OCI-LY1 (cell line): Measurements from ENCODE around the gene LYSMD1.

Source experiments
- H2AFZ ChIP-seq: fragments of 200-600 bp; sonication (generic), shearing (Covaris generic); 2 replicates; pipeline ENCODE4 v1.6.0; 2014; ENCODE audit warnings: antibody characterized with exemption, mild to moderate bottlenecking, low read length
- H3F3A ChIP-seq: fragments of 200-600 bp; sonication (generic), shearing (Covaris generic); 2 replicates; pipeline ENCODE4 v1.6.0; 2014; ENCODE audit warnings: mild to moderate bottlenecking, antibody characterized with exemption, low read length, moderate library complexity; ENCODE audit not compliant: insufficient read depth
- H3K27ac ChIP-seq: fragments of 200-600 bp; sonication (generic); 2 replicates; pipeline ENCODE4 v1.5.1; 2014; ENCODE audit warnings: low read length, mixed run types, mild to moderate bottlenecking, low read depth; ENCODE audit not compliant: poor library complexity, severe bottlenecking
- H3K27me3 ChIP-seq: fragments of 200-600 bp; sonication (generic); 2 replicates; pipeline ENCODE4 v1.6.0; 2014; ENCODE audit warnings: antibody characterized with exemption, mild to moderate bottlenecking, low read length, moderate library complexity; ENCODE audit not compliant: insufficient read depth
- H3K36me3 ChIP-seq: fragments of 200-600 bp; sonication (generic); 2 replicates; pipeline ENCODE4 v1.6.1; 2014; ENCODE audit warnings: mild to moderate bottlenecking, antibody characterized with exemption, low read length, moderate library complexity, mixed read lengths; ENCODE audit not compliant: insufficient read depth
- H3K4me1 ChIP-seq: fragments of 200-600 bp; sonication (generic); 2 replicates; pipeline ENCODE4 v1.5.1; 2014; ENCODE audit warnings: mild to moderate bottlenecking, low read length, moderate library complexity; ENCODE audit not compliant: insufficient read depth, severe bottlenecking
- H3K4me2 ChIP-seq: fragments of 200-600 bp; sonication (generic), shearing (Covaris generic); 2 replicates; pipeline ENCODE4 v1.6.1; 2014; ENCODE audit warnings: low read length
- H3K4me3 ChIP-seq: fragments of 200-600 bp; sonication (generic); 2 replicates; pipeline ENCODE4 v1.5.1; 2014; ENCODE audit warnings: low read length, low read depth, mild to moderate bottlenecking, mixed read lengths; ENCODE audit not compliant: poor library complexity, severe bottlenecking
- H3K79me2 ChIP-seq: fragments of 200-600 bp; shearing (Covaris generic); 2 replicates; pipeline ENCODE4 v1.6.1; 2016; ENCODE audit warnings: mixed run types, low read length, mixed read lengths; ENCODE audit not compliant: insufficient read depth
- H3K9ac ChIP-seq: fragments of 200-600 bp; sonication (generic), shearing (Covaris generic); 2 replicates; pipeline ENCODE4 v1.6.1; 2014; ENCODE audit warnings: mild to moderate bottlenecking, low read length, mixed read lengths
- H3K9me2 ChIP-seq: fragments of 200-600 bp; sonication (generic), shearing (Covaris generic); 2 replicates; pipeline ENCODE4 v1.6.1; 2014; ENCODE audit warnings: low read depth, mild to moderate bottlenecking, low read length, mixed read lengths
- H3K9me3 ChIP-seq: fragments of 200-600 bp; shearing (Covaris generic); 2 replicates; pipeline ENCODE4 v1.6.1; 2014; ENCODE audit warnings: low read length, mixed read lengths
- H4K20me1 ChIP-seq: fragments of 200-600 bp; sonication (generic), shearing (Covaris generic); 2 replicates; pipeline ENCODE4 v1.6.0; 2016; ENCODE audit warnings: mild to moderate bottlenecking, low read length; ENCODE audit not compliant: insufficient read depth
- EZH2 ChIP-seq: fragments of 200-600 bp; sonication (generic), shearing (Covaris generic); IDR thresholded peaks from 2 replicates; pipeline ENCODE4 v1.8.0; 2017; ENCODE audit warnings: borderline replicate concordance, mixed run types, mild to moderate bottlenecking, antibody characterized with exemption, low read length, moderate library complexity, mixed read lengths
- TF ChIP-seq, protein P1 (sequence below): fragments of 200-600 bp; sonication (generic), shearing (Covaris generic); IDR thresholded peaks from 2 replicates; pipeline ENCODE4 v1.5.1; 2017; ENCODE audit warnings: mild to moderate bottlenecking, antibody characterized with exemption, low read length, moderate library complexity, mixed read lengths

Gene LYSMD1

GRCh38 chr1:151166505-151166956, 829 bp upstream of the LYSMD1 start:
- H3K4me2 ChIP-seq: peak overlapping the region; percentile 80
- no peaks in the 10 kb centered on the region for H3F3A ChIP-seq
- no peaks in the 10 kb centered on the region for H3K9me2 ChIP-seq
- H3K4me3 ChIP-seq: peak overlapping the region; percentile 76
- peak overlapping the region; percentile 10 for H3K27ac ChIP-seq
- no peaks in the 10 kb centered on the region for H3K27me3 ChIP-seq
- TF ChIP-seq, protein P1, sequence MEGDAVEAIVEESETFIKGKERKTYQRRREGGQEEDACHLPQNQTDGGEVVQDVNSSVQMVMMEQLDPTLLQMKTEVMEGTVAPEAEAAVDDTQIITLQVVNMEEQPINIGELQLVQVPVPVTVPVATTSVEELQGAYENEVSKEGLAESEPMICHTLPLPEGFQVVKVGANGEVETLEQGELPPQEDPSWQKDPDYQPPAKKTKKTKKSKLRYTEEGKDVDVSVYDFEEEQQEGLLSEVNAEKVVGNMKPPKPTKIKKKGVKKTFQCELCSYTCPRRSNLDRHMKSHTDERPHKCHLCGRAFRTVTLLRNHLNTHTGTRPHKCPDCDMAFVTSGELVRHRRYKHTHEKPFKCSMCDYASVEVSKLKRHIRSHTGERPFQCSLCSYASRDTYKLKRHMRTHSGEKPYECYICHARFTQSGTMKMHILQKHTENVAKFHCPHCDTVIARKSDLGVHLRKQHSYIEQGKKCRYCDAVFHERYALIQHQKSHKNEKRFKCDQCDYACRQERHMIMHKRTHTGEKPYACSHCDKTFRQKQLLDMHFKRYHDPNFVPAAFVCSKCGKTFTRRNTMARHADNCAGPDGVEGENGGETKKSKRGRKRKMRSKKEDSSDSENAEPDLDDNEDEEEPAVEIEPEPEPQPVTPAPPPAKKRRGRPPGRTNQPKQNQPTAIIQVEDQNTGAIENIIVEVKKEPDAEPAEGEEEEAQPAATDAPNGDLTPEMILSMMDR: no peak
- no peak for TF ChIP-seq EZH2
- H3K36me3 ChIP-seq: peaks cover 25% of the 10 kb centered on the region; the same call in 1 of the 2 replicates
- H3K4me1 ChIP-seq: peaks cover 27% of the 10 kb centered on the region
- no peak overlapping the region for H2AFZ ChIP-seq
- no peaks in the 10 kb centered on the region; the same call in 1 of the 2 replicates for H3K79me2 ChIP-seq
- H3K9me3 ChIP-seq: no peaks in the 10 kb centered on the region
- no peaks in the 10 kb centered on the region for H4K20me1 ChIP-seq
- peak overlapping the region; percentile 82 for H3K9ac ChIP-seq

GRCh38 chr1:151165281-151165737, 393 bp downstream of the LYSMD1 start:
- peak overlapping the region; percentile 50; the same call in 1 of the 2 replicates for H2AFZ ChIP-seq
- H3F3A ChIP-seq: no peaks in the 10 kb centered on the region
- no peaks in the 10 kb centered on the region for H3K9me3 ChIP-seq
- TF ChIP-seq EZH2: no peak
- TF ChIP-seq, protein P1: no peak
- H3K4me3 ChIP-seq: peak overlapping the region; percentile 76
- no peaks in the 10 kb centered on the region; the same call in 1 of the 2 replicates for H3K79me2 ChIP-seq
- peak overlapping the region; percentile 80 for H3K4me2 ChIP-seq
- peaks cover 23% of the 10 kb centered on the region; the same call in 1 of the 2 replicates for H3K36me3 ChIP-seq
- no peak overlapping the region for H3K27ac ChIP-seq
- H3K27me3 ChIP-seq: no peaks in the 10 kb centered on the region
- H3K4me1 ChIP-seq: peaks cover 27% of the 10 kb centered on the region
- H3K9ac ChIP-seq: peak overlapping the region; percentile 82
- H4K20me1 ChIP-seq: no peaks in the 10 kb centered on the region
- no peaks in the 10 kb centered on the region for H3K9me2 ChIP-seq

- TF ChIP-seq, protein P1: no peak
- no peak for TF ChIP-seq EZH2
- Histone ChIP-seq H3K4me3 (peak overlapping the region; percentile 76), H3K27me3 (no peaks in the 10 kb centered on the region), H4K20me1 (no peaks in the 10 kb centered on the region), H2AFZ (no peak overlapping the region), H3K4me2 (peak overlapping the region; percentile 80), H3K79me2 (no peaks in the 10 kb centered on the region; the same call in 1 of the 2 replicates), H3K9ac (peak overlapping the region; percentile 82), H3K4me1 (peaks cover 27% of the 10 kb centered on the region), H3K9me3 (no peaks in the 10 kb centered on the region), H3K9me2 (no peaks in the 10 kb centered on the region), H3F3A (no peaks in the 10 kb centered on the region), H3K36me3 (peaks cover 19% of the 10 kb centered on the region; the same call in 1 of the 2 replicates), H3K27ac (no peak overlapping the region)
Observed at GRCh38 chr1:151164732-151165280, 896 bp downstream of the LYSMD1 start.
